Colonic mucosa (tissue), 4 donors: ENCODE data around the gene FMR1NB. TPM values are rescaled to one million over a fixed set of nuclear protein-coding genes. Genes with fewer than 3 reads are reported as not detected.

Source experiments
- DNase-seq: peaks from one replicate; pipeline ENCODE4 v3.0.0-alpha.2; 2020
- H3K27ac ChIP-seq: fragments of 200-600 bp; one replicate; pipeline ENCODE4 v1.8.0; 2021
- H3K27me3 ChIP-seq: fragments of 200-600 bp; one replicate; pipeline ENCODE4 v1.8.0; 2021
- H3K36me3 ChIP-seq: fragments of 200-600 bp; one replicate; pipeline ENCODE4 v1.8.0; 2021
- H3K4me1 ChIP-seq: fragments of 200-600 bp; one replicate; pipeline ENCODE4 v1.8.0; 2021; ENCODE audit warnings: mild to moderate bottlenecking
- H3K4me3 ChIP-seq: fragments of 200-600 bp; one replicate; pipeline ENCODE4 v1.8.0; 2021
- H3K9ac ChIP-seq, 2 donors: one replicate each; pipeline ENCODE4 v1.7.0; 2013; ENCODE audit warnings: control low read depth in 2 of 2, low read depth in 2 of 2, low read length in 2 of 2
- H3K9me3 ChIP-seq: fragments of 200-600 bp; one replicate; pipeline ENCODE4 v1.8.0; 2021
- CTCF ChIP-seq: fragments of 200-600 bp; IDR thresholded peaks from one replicate; pipeline ENCODE4 v1.8.0; 2022; ENCODE audit warnings: antibody characterized with exemption, mild to moderate bottlenecking
- intact Hi-C: fragments of 100-400 bp; cut with DNase I; formaldehyde crosslinking; loops from one replicate; pipeline ENCODE4 v1.14.1; 2022
- total RNA-seq, 2 donors: library from RNA; stranded (reverse); fragmentation: NEBNext Ultra II Directional in 1 of 2; extraction: Animal tissue kit (Norgen Biotek cat#: 25700) in 1 of 2; gene quantifications; one replicate each; pipeline ENCODE4 v1.2.1, GENCODE V29; 2021
- donor health status: healthy.
- donor health status: DM: no; HTN: no; CAD: no.
- donor health status: DM: no; HTN: no; CAD: no.

FMR1NB gene
- total RNA-seq, 2 donors from 2014 or later = 0.25 TPM; not detected in 1

- Histone ChIP-seq H3K4me3 (no peak overlapping the region), H3K9me3 (no peaks in the 10 kb centered on the region), H3K9ac (no peak overlapping the region), H3K4me1 (no peaks in the 10 kb centered on the region), H3K27ac (no peak overlapping the region), H3K27me3 (no peaks in the 10 kb centered on the region), H3K36me3 (no peaks in the 10 kb centered on the region)
- intact Hi-C loops = no loop called here
- no peak for TF ChIP-seq CTCF
- no peak for DNase-seq
Observed at GRCh38 chrX:148043271-148043855, 62.2 kb downstream of the FMR1NB start.

GRCh38 chrX:148047200-148047599 is 66.1 kb downstream of the FMR1NB start:
- no peak overlapping the region for H3K4me3 ChIP-seq
- no peak for DNase-seq
- peaks cover 3% of the 10 kb centered on the region for H3K27me3 ChIP-seq
- no peaks in the 10 kb centered on the region for H3K36me3 ChIP-seq
- TF ChIP-seq CTCF = no peak
- H3K9ac ChIP-seq = no peak overlapping the region
- H3K9me3 ChIP-seq = no peaks in the 10 kb centered on the region
- H3K27ac ChIP-seq = no peak overlapping the region
- intact Hi-C loops = loop anchor here (5.0 kb wide), 1 partner anchor 1425 kb away; no protein-coding TSS in a partner anchor
- no peaks in the 10 kb centered on the region for H3K4me1 ChIP-seq

- H3K4me1 ChIP-seq = no peaks in the 10 kb centered on the region
- intact Hi-C loops = loop anchor here (5.0 kb wide), 1 partner anchor 1423 kb away; no protein-coding TSS in a partner anchor
- no peaks in the 10 kb centered on the region for H3K36me3 ChIP-seq
- no peak for DNase-seq
- H3K9me3 ChIP-seq = no peaks in the 10 kb centered on the region
- H3K9ac ChIP-seq = no peak overlapping the region
- H3K27ac ChIP-seq = no peak overlapping the region
- no peak overlapping the region for H3K4me3 ChIP-seq
- peaks cover 3% of the 10 kb centered on the region for H3K27me3 ChIP-seq
- peak; percentile 31 for TF ChIP-seq CTCF
Observed at GRCh38 chrX:148049441-148049840, 68.3 kb downstream of the FMR1NB start.

- no peak for TF ChIP-seq CTCF
- Histone ChIP-seq H3K4me3 (no peak overlapping the region), H3K27ac (no peak overlapping the region), H3K36me3 (no peaks in the 10 kb centered on the region), H3K4me1 (no peaks in the 10 kb centered on the region), H3K9ac (no peak overlapping the region), H3K27me3 (peaks cover 3% of the 10 kb centered on the region), H3K9me3 (no peaks in the 10 kb centered on the region)
- DNase-seq = no peak
- intact Hi-C loops = loop anchor here (5.0 kb wide), 1 partner anchor 1235 kb away; no protein-coding TSS in a partner anchor
Observed at GRCh38 chrX:148051973-148052372, 70.8 kb downstream of the FMR1NB start.

- Histone ChIP-seq H3K27ac (no peak overlapping the region), H3K36me3 (no peaks in the 10 kb centered on the region), H3K27me3 (no peaks in the 10 kb centered on the region), H3K9ac (no peak overlapping the region), H3K4me3 (no peak overlapping the region), H3K4me1 (no peaks in the 10 kb centered on the region), H3K9me3 (no peaks in the 10 kb centered on the region)
- DNase-seq = no peak
- TF ChIP-seq CTCF = no peak
- intact Hi-C loops = no loop called here
Observed at GRCh38 chrX:148067285-148067684, 86.1 kb downstream of the FMR1NB start.
